Esophagus muscularis mucosa (tissue), 4 donors: Measurements from ENCODE around the gene CPSF4L.

Experiments
- EP300 ChIP-seq: sonication (generic); formaldehyde crosslinking; IDR thresholded peaks from one replicate; pipeline ENCODE4 v1.6.1; 2017; ENCODE audit warnings: antibody characterized with exemption
- POLR2A ChIP-seq: fragments of 450-650 bp; IDR thresholded peaks from one replicate; pipeline ENCODE4 v1.6.1; 2017; ENCODE audit warnings: antibody characterized with exemption, moderate library complexity, mild to moderate bottlenecking, low read depth
- POLR2AphosphoS5 ChIP-seq, 2 donors: sonication (generic); formaldehyde crosslinking; IDR thresholded peaks; one replicate each; pipeline ENCODE4 v1.6.1; 2017; ENCODE audit warnings: antibody characterized with exemption in 2 of 2
- TF ChIP-seq, protein P1 (sequence below), 3 experiments: fragments of 200-600 bp in 2 of 3; fragments of 450-650 bp in 1 of 3; sonication (generic) in 2 of 3; IDR thresholded peaks; one replicate each; pipeline ENCODE4 v1.5.1; 2017 to 2019; ENCODE audit warnings: antibody characterized with exemption in 3 of 3, mild to moderate bottlenecking in 2 of 3, moderate library complexity in 1 of 3

DNA sequence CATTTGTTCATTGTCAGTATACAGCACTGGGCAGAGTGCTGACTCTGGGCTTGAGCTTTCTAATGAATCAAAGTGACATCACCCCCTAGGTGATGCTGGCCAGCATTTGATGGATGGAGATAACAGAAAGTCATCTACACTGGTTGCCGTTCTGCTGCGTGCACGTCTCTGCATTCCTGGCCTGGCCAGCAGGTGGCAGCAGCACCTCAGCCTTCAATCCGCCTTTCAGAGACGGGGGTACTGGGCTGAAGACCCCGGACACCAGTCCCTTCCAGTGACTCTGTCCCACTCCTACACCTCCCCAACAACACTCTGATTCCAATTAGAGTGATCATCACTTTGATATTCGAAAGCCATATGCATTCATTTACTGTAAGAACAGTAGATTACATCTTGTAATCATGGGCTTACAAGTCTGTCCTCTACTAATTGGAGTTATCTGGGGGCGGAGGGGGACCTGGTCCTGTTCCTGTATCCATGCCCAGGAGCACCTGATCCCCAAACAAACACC, 6.0 kb downstream of the CPSF4L start:
- TF ChIP-seq, protein P1, sequence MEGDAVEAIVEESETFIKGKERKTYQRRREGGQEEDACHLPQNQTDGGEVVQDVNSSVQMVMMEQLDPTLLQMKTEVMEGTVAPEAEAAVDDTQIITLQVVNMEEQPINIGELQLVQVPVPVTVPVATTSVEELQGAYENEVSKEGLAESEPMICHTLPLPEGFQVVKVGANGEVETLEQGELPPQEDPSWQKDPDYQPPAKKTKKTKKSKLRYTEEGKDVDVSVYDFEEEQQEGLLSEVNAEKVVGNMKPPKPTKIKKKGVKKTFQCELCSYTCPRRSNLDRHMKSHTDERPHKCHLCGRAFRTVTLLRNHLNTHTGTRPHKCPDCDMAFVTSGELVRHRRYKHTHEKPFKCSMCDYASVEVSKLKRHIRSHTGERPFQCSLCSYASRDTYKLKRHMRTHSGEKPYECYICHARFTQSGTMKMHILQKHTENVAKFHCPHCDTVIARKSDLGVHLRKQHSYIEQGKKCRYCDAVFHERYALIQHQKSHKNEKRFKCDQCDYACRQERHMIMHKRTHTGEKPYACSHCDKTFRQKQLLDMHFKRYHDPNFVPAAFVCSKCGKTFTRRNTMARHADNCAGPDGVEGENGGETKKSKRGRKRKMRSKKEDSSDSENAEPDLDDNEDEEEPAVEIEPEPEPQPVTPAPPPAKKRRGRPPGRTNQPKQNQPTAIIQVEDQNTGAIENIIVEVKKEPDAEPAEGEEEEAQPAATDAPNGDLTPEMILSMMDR (IDR thresholded peaks at IDR 0.05): peak; percentile 95 to 98 (median 98)
- TF ChIP-seq POLR2A (no peak), EP300 (no peak), POLR2AphosphoS5 (IDR thresholded peaks at IDR 0.05) (peak; percentile 13 to 34)
